Motor neuron (in vitro differentiated cells): Measurements from ENCODE around the gene BZW2. TPM values are rescaled to one million over a fixed set of nuclear protein-coding genes. Genes with fewer than 3 reads are reported as not detected.

Experiments
- ATAC-seq, 8 experiments: fragments of 200-7000 bp; cut with Tn5 transposase; replicated peaks in 6 of 8; 2 replicates each; pipeline ENCODE4 v1.8.0; 2021; ENCODE audit warnings: mild to moderate bottlenecking in 8 of 8, moderate library complexity in 8 of 8
- H3K27ac ChIP-seq, 2 donors: fragments of 250-450 bp; sonication (Bioruptor Pico); 2 replicates each; pipeline ENCODE4 v1.9.0; 2021; ENCODE audit warnings: antibody characterized with exemption in 2 of 2, mild to moderate bottlenecking in 2 of 2, moderate library complexity in 1 of 2
- H3K4me1 ChIP-seq, 2 donors: fragments of 250-450 bp; sonication (Bioruptor Pico); replicated peaks in 1 of 2; 2 replicates each; pipeline ENCODE4 v1.6.1; 2021; ENCODE audit warnings: antibody characterized with exemption in 2 of 2, mild to moderate bottlenecking in 2 of 2, moderate library complexity in 1 of 2
- H3K4me3 ChIP-seq, 5 donors: fragments of 250-450 bp; sonication (Bioruptor Pico); 2 replicates each; pipeline ENCODE4 v1.9.0; 2021; ENCODE audit warnings: antibody characterized with exemption in 5 of 5, mild to moderate bottlenecking in 5 of 5, moderate library complexity in 4 of 5
- WGBS, 10 experiments: fragments of 450-650 bp; shearing (Covaris generic); methylation state at CpG; one replicate each; pipeline ENCODE4 v1.0.0; 2022; 5-methylcytosine and 5-hydroxymethylcytosine counted together
- in situ Hi-C, 9 experiments: fragments of 400-800 bp; cut with MboI; loops; one replicate each; pipeline ENCODE4 v1.15.0; 2021; ENCODE audit warnings: low sequenced_read_pairs in 9 of 9, low pct_unique_long_range_greater_than_20kb in 2 of 9; ENCODE audit not compliant: unreplicated experiment in 9 of 9
- total RNA-seq, 8 experiments: library from RNA; unstranded; fragments of 300-600 nt; gene quantifications; 2 replicates each; pipeline versions ENCODE4 v1.2.3 to v1.2.4, GENCODE V29; 2022

Gene BZW2
- total RNA-seq, 8 experiments from 2014 or later: 32.3 to 194 (median 111) TPM

DNA sequence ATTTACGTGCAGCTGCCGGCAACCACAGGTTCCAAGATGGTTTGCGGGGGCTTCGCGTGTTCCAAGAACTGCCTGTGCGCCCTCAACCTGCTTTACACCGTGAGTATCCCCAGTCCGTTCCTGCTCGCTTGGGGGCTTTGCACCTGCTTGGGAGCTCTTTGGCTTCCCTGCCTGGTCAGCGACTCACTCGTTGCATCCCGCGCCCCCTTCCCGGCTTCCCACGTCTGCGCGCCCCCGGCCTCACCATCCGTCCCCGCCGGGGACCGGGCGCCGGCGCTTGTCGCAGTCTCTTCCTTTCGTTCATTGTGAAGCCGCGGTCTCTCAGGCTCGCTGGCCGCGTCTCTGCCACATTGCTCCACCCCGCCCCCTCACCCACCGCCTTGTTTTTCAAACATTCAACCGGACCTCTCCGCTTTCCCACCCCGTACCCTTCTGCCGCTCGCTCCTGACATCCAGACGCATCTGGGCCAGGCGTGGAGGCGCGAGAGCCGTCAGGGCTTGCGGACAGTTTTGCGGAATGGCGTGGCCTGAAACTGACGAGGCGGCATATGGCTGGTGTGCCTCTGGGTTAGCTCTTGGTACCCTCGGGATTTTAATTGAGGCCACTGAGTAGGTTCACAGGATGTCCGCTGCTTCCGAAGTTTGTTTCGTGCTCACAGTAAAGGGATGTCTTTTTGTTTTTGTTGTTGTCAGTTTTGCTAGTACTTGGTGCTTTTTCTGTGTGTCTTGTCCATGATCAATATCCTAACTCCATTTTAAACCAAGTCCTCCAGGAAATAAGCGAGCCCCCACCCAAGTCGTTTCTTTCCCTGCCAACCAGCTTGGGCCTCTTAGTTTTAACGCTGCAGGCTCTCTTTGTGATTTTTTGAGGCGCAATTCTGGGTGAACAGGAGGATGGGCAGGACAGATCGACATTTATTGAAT, 108.2 kb downstream of the BZW2 start:
- ATAC-seq: peak; percentile 37 to 59 (median 52)
- Histone ChIP-seq H3K27ac (peak overlapping the region; percentile 73 to 79), H3K4me3 (peak overlapping the region; percentile 57 to 66 (median 61)), H3K4me1 (peaks cover 2 to 15% of the 10 kb centered on the region in 2 donors)
- 0 to 92% (median 3%) methylated on average over 2 to 9 of the region's 58 CpGs; no CpG with 5 or more reads in 2 of the 10 experiments for WGBS, 10 experiments
- in situ Hi-C loops: no loop called here

DNA sequence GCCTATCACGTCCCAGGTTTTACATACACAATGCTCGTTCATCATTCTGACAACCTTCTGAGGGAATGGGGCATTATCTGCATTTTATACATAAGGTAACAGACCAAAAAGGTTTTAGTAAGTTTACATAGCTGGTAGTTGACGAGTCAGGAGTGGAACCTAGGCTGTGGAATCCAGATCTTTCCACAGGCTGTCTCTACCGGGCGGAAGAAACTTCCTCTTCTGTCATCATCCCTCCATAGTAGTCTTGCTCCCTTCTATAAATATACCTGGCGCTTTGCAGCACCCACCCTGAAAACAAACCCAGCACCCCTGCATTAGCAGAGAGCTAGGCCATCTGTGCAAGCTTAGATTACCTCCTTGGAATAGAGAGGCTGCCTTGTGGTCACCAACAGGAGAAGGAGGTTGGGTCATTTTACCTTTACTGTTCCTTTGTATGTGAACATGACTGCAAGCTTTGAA, 108.9 kb downstream of the BZW2 start:
- in situ Hi-C loops: no loop called here
- WGBS, 10 experiments: 0 to 97% (median 18%) methylated on average over 1 to 6 of the region's 6 CpGs
- ATAC-seq: no peak
- Histone ChIP-seq H3K4me3 (peak overlapping the region; percentile 57 to 66 (median 61)), H3K4me1 (peaks cover 2 to 15% of the 10 kb centered on the region in 2 donors), H3K27ac (peak overlapping the region; percentile 73 to 79)

DNA sequence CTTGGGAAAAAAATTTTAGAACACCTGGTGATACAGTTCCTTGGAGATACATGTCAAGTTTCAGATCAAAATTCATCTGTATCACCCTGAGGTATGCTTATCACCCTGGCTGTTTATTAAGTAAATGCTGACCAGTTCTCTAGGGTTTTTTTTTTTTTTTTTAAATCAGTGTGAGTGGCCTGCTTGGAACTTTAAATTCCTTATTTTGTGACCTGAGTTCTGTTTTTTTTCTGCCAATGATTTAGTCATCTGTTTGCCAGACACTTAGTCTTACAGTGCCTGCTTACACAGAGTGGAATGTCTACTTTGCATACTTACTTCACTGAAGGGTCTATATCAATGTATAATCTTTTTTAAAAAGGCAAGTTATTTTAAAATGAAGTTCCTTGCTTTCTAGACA, 109.4 kb downstream of the BZW2 start:
- Histone ChIP-seq H3K27ac (no peak overlapping the region), H3K4me1 (peaks cover 2 to 15% of the 10 kb centered on the region in 2 donors), H3K4me3 (peak overlapping the region; percentile 57 to 66 (median 61))
- in situ Hi-C loops: no loop called here
- no peak for ATAC-seq

Other genes with a start within 250 kb of the BZW2 start
- gene CRPPA, start 224.6 kb upstream of the BZW2 start, total RNA-seq: 1 to 10 TPM; 1.0 to 2.6 (median 1.7) TPM
- gene SOSTDC1, start 180.4 kb upstream of the BZW2 start, total RNA-seq: 10 to 100 TPM in 1 of 8 experiments, 1 to 10 TPM in 3, under 1 TPM in 3, not detected in 1; 0.54 to 39.0 (median 1.7) TPM
- gene LRRC72, start 119.4 kb upstream of the BZW2 start, total RNA-seq: not detected
- gene ANKMY2, start 427 bp upstream of the BZW2 start, total RNA-seq: 10 to 100 TPM; 10.6 to 40.7 (median 32.1) TPM
- 10 to 100 TPM in 5 of 8 experiments, 1 to 10 TPM in 1, under 1 TPM in 2; 0.51 to 99.1 (median 67.3) TPM for gene TSPAN13, start 107.6 kb downstream of the BZW2 start, total RNA-seq
- gene AGR2, start 158.8 kb downstream of the BZW2 start, total RNA-seq: under 1 TPM in 5 of 8 experiments, not detected in 3; 0.31 to 0.85 (median 0.54) TPM
- gene AGR3, start 235.8 kb downstream of the BZW2 start, total RNA-seq: 1 to 10 TPM in 1 of 8 experiments, not detected in 7; 1.3 TPM